GM18951 (cell line): ENCODE data around the gene PEX11G.
A peak's percentile ranks its signal among the peaks of the same experiment; 100 is the strongest.

ENCODE experiments used
- POLR2A ChIP-seq: IDR thresholded peaks from 4 replicates; pipeline ENCODE4 v1.6.1; 2011; ENCODE audit warnings: mild to moderate bottlenecking; ENCODE audit not compliant: insufficient read length, insufficient read depth; ENCODE audit errors: extremely low read depth
- in situ Hi-C: fragments of 300-500 bp; cut with MboI; formaldehyde crosslinking; loops from one replicate; pipeline ENCODE4 v1.12.0; 2022; ENCODE audit warnings: low sequenced_read_pairs, mixed read lengths, inconsistent platforms; ENCODE audit not compliant: unreplicated experiment

PEX11G gene

GRCh38 chr19:7526059-7526929 lies 37.5 kb upstream of the PEX11G start:
- TF ChIP-seq POLR2A: no peak
- in situ Hi-C loops: no loop called here

DNA sequence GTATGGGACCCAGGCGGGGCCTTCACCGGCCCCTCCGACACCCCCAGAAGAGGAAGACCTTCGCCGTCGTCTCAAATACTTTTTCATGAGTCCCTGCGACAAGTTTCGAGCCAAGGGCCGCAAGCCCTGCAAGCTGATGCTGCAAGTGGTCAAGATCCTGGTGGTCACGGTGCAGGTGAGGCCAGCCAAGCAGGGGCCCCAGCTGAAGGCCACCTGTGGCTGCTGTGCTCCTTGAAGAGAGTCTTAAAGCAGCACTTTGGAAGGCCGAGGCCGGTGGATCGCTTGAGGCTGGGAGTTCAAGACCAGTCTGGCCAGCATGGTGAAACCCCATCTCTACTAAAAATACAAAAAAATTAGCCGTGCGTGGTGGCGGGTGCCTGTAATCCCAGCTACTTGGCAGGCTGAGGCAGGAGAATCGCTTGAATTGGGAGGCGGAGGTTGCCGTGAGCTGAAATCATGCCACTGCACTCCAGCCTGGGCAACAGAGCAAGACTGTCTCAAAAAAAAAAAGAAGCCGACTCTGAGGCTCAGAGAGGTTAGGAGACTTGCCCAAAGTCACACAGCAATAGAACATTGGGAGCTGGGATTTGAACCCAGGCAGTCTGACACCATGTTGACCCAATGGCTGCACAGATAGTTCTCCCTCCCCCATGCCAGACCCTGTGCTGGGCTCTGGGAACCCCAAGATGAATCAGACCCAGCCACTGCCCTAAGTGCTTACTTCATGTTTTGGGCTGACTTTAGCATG lies 36.3 kb upstream of the PEX11G start:
- in situ Hi-C loops: no loop called here
- no peak for TF ChIP-seq POLR2A

GRCh38 chr19:7524523-7524922 lies 35.7 kb upstream of the PEX11G start:
- no peak for TF ChIP-seq POLR2A
- in situ Hi-C loops: no loop called here

- in situ Hi-C loops: no loop called here
- TF ChIP-seq POLR2A: no peak
Measured at GRCh38 chr19:7522923-7523667, 34.3 kb upstream of the PEX11G start.

GRCh38 chr19:7522072-7522922 lies 33.5 kb upstream of the PEX11G start, which contains the start of gene MCOLN1:
Gene MCOLN1, plus strand, starts transcription at chr19:7522624. Its CDS starts 127 bp downstream, at chr19:7522751.
- in situ Hi-C loops: no loop called here
- peak; percentile 77 for TF ChIP-seq POLR2A

- in situ Hi-C loops: no loop called here
- no peak for TF ChIP-seq POLR2A
Measured at GRCh38 chr19:7521551-7522071, 32.8 kb upstream of the PEX11G start.

- TF ChIP-seq POLR2A: no peak
Measured at GRCh38 chr19:7520131-7521051, 31.6 kb upstream of the PEX11G start.

GRCh38 chr19:7519361-7520130 lies 30.7 kb upstream of the PEX11G start:
- in situ Hi-C loops: no loop called here
- no peak for TF ChIP-seq POLR2A

More at GRCh38 chr19:7520131-7521051, 31.6 kb upstream of the PEX11G start:
- in situ Hi-C loops: no loop called here

DNA sequence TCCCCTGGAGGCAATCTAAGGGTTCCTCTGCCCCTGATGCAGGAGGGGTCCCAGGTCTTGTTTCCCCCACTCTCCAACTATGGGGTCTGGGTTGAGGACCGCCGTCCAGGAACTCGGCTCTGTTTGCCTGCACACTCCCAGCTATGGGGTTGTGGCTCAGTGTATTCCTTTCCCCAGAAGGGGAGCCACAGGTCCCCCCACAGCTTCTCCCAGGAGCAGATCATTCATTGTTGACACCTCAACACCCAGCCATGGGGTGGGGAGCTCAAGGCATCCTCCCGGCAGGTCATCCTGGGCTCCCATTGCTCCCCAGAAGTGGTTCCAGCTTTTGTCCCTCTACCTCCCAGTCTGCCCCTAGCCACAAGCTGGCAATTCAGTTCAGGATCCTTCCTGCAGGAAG lies 28.0 kb upstream of the PEX11G start:
- no peak for TF ChIP-seq POLR2A
- in situ Hi-C loops: no loop called here

DNA sequence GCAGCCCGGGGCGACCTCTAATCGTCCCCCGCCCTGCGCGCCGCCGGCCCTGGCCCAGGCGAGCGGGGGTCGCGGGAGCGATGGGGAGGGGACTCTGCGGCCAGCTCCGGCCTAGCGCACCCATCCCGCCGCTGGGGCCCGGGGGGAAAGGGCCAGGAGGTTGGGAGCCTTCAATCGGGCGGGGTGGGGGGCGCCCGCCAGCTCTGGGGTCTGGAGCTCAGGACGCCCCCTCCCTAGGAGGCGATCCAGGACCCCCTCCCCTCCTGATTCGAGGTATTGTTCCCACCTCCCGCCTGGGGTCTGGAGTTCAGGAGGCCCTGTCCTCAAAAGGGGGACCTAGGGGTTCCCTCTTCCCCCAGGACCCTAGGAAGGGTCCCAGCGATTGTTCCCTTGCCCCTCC lies 27.5 kb upstream of the PEX11G start:
- no peak for TF ChIP-seq POLR2A
- in situ Hi-C loops: no loop called here
